Measurements from ENCODE around the gene PACRGL. TPM values are rescaled to one million over a fixed set of nuclear protein-coding genes. Genes with fewer than 3 reads are reported as not detected.

Gene PACRGL
- polyA plus RNA-seq, 1 of the 3 experiments (the other 2 are of a cell fraction) = 11.8 TPM

DNA sequence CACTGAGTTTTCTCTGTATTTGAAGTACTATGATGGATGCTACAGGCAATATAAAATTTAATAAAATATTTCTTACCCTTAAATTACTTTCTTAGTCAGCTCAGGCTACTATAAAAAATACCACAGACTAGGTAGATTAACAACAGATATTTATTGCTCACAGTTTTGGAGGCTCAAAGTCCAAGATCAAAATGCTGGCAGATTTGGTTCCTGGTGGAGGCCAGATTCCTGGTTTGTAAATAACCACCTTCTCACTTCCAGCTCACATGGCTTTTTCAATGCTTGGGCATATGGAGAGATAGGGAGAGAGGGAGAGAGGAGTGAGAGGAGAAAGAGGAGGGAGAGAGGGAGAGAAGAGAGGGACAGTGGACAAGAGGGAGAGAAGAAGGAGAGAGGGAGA lies 24.5 kb upstream of the PACRGL start (continued):
- TF ChIP-seq GATA2 (CRISPR knock-in tag; IDR thresholded peaks at IDR 0.05) (no peak), EZH2phosphoT487 (IDR thresholded peaks at IDR 0.05; ENCODE audit: borderline replicate concordance, low read depth) (no peak), YY1 (IDR thresholded peaks at IDR 0.05; ENCODE audit: low read depth) (no peak), EP300 (IDR thresholded peaks at IDR 0.05; ENCODE audit: borderline replicate concordance in 1 of 2, low read depth in 1 of 2, low read length in 1 of 2) (no peak)
- TF ChIP-seq, protein P1, sequence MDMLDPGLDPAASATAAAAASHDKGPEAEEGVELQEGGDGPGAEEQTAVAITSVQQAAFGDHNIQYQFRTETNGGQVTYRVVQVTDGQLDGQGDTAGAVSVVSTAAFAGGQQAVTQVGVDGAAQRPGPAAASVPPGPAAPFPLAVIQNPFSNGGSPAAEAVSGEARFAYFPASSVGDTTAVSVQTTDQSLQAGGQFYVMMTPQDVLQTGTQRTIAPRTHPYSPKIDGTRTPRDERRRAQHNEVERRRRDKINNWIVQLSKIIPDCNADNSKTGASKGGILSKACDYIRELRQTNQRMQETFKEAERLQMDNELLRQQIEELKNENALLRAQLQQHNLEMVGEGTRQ (IDR thresholded peaks at IDR 0.05; ENCODE audit: borderline replicate concordance, low read depth, low read length) = no peak
- TF ChIP-seq, protein P2, sequence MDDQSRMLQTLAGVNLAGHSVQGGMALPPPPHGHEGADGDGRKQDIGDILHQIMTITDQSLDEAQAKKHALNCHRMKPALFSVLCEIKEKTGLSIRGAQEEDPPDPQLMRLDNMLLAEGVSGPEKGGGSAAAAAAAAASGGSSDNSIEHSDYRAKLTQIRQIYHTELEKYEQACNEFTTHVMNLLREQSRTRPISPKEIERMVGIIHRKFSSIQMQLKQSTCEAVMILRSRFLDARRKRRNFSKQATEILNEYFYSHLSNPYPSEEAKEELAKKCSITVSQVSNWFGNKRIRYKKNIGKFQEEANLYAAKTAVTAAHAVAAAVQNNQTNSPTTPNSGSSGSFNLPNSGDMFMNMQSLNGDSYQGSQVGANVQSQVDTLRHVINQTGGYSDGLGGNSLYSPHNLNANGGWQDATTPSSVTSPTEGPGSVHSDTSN (IDR thresholded peaks at IDR 0.05) = no peak

DNA sequence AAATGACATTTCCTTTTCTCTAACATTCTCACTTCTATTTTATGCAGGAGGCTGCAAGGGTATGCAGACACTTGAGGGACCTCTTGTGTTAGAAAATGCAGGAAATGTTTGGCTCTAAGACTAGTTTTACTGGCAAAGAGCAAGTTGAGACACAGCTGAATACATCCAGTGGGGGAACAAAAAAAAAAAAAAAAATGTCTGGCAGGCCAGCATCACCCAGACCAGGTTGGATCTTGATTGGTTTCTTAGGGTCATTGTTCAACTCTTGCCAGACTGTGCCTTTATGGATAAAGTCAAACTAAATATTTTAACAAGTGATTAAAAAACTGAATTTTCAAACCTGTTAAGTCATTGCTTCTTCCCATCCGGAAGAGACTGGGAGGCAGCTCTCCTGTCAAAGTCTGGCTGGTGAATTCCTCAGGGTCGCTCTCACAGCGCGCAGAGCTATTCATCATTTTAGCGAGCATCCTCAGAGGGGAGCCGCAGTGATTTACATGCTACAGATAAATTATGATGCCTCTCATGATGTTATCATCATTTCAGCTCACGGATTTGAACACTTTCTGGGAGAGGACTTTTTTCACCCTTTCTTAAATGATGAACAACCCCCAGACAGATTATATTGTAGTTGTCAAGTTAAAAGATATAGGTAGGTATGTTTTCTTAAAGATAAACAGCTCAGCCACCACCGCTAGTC lies 23.6 kb upstream of the PACRGL start:
- Histone ChIP-seq H4K20me1 (ENCODE audit: insufficient read depth) (no peaks in the 10 kb centered on the region), H3K27me3 (ENCODE audit: insufficient read depth) (no peaks in the 10 kb centered on the region), H3F3A (replicated peaks; ENCODE audit: insufficient read depth) (no peaks in the 10 kb centered on the region), H3K79me2 (ENCODE audit: insufficient read depth) (no peaks in the 10 kb centered on the region), H3K4me1 (ENCODE audit: control insufficient read depth in 1 of 2, insufficient read depth in 2 of 2, low read depth in 1 of 2, low read length in 1 of 2) (no peaks in the 10 kb centered on the region), H3K9ac (no peak overlapping the region), H3K27ac (ENCODE audit: low read depth in 2 of 2, low read length in 1 of 2) (no peak overlapping the region), H3K4me3 (ENCODE audit: low read depth in 2 of 2, low read length in 1 of 2) (no peak overlapping the region), H3K9me2 (no peaks in the 10 kb centered on the region), H3K36me3 (replicated peaks in 1 of 2; ENCODE audit: control insufficient read depth in 1 of 2, insufficient read depth in 2 of 2, low read length in 1 of 2) (no peaks in the 10 kb centered on the region), H2AFZ (ENCODE audit: low read depth) (no peak overlapping the region), H3K9me3 (no peaks in the 10 kb centered on the region), H3K4me2 (no peak overlapping the region)
- CTCF ChIA-PET = interaction anchor here (1.2 to 3.6 kb wide), 2 partner anchors 8 to 29 kb away, joined by 3 to 22 read pairs; no protein-coding TSS in a partner anchor
- no peak for DNase-seq
- TF ChIP-seq CHD2 (IDR thresholded peaks at IDR 0.05; ENCODE audit: low read length, partially characterized antibody) (no peak), ELF1 (IDR thresholded peaks at IDR 0.05) (no peak), POLR2AphosphoS5 (IDR thresholded peaks at IDR 0.05; ENCODE audit: low read depth, low read length) (no peak), TAF1 (IDR thresholded peaks at IDR 0.05; ENCODE audit: borderline replicate concordance, low read depth, low read length) (no peak), TEAD4 (IDR thresholded peaks at IDR 0.05; ENCODE audit: borderline replicate concordance, insufficient read depth) (no peak), SMC3 (IDR thresholded peaks at IDR 0.05; ENCODE audit: low read depth, low read length) (no peak), RFX5 (IDR thresholded peaks at IDR 0.05; ENCODE audit: low read length) (no peak), YY1 (IDR thresholded peaks at IDR 0.05; ENCODE audit: low read depth) (no peak), MEF2A (IDR thresholded peaks at IDR 0.05; ENCODE audit: borderline replicate concordance, low read depth) (no peak)
- TF ChIP-seq, protein P3, sequence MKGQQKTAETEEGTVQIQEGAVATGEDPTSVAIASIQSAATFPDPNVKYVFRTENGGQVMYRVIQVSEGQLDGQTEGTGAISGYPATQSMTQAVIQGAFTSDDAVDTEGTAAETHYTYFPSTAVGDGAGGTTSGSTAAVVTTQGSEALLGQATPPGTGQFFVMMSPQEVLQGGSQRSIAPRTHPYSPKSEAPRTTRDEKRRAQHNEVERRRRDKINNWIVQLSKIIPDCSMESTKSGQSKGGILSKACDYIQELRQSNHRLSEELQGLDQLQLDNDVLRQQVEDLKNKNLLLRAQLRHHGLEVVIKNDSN (IDR thresholded peaks at IDR 0.05; ENCODE audit: borderline replicate concordance, low read depth) = no peak
- POLR2A ChIA-PET = no interaction called here
- 71% methylated on average over 8 of the region's 8 CpGs for WGBS (ENCODE audit: low lambda C conversion rate)
